HepG2 (cell line): Measurements from ENCODE around the gene IL22. TPM values are rescaled to one million over a fixed set of nuclear protein-coding genes. Genes with fewer than 3 reads are reported as not detected.

Experiments
- ATAC-seq: fragments of 200-7000 bp; cut with Tn5 transposase; 3 replicates; pipeline ENCODE4 v1.9.1; 2020; ENCODE audit warnings: mild to moderate bottlenecking, moderate library complexity
- BruUV-seq: library from RNA; stranded (reverse); fragments of 400-500 nt; replicated peaks from 2 replicates; lab custom pipeline; 2021; lab: Mats Ljungman, UMichigan
- CTCF ChIA-PET: fragments of 300-600 bp; formaldehyde crosslinking; extraction: SDS; loops from one replicate; lab custom pipeline; 2021; ENCODE audit warnings: low total read pairs, inconsistent platforms, low intra/inter-chr PET ratio; lab: Yijun Ruan, JAX
- POLR2A ChIA-PET: fragments of 350-600 bp; sonication (Branson Sonifier 250); formaldehyde crosslinking; loops from one replicate; lab custom pipeline; 2020; ENCODE audit warnings: antibody characterized with exemption, inconsistent platforms; lab: Yijun Ruan, JAX
- DNase-seq: peaks from one replicate; pipeline ENCODE4 v3.0.0-alpha.2; 2015; ENCODE audit warnings: low spot score
- FAIRE-seq: peaks from 3 replicates; lab custom pipeline; 2011; peaks lifted over from hg19 to GRCh38; lab: Jason Lieb, UNC
- H2AFZ ChIP-seq: one replicate; pipeline ENCODE4 v1.6.1; 2011; ENCODE audit warnings: low read length, inconsistent platforms
- H3K27ac ChIP-seq: fragments of 300-600 bp; 3 replicates; pipeline ENCODE4 v1.8.0; 2011; ENCODE audit warnings: mixed run types, mild to moderate bottlenecking, mixed read lengths, low read length, inconsistent platforms; ENCODE audit not compliant: insufficient read depth; ENCODE audit errors: extremely low read length
- H3K27me3 ChIP-seq, 2 experiments: fragments of 200-600 bp in 1 of 2; 2 replicates in 1 of 2; 3 replicates in 1 of 2; pipeline versions ENCODE4 v1.6.0 to v1.8.0; 2011; ENCODE audit warnings: low read length in 2 of 2, mild to moderate bottlenecking in 2 of 2, moderate library complexity in 2 of 2, inconsistent platforms in 1 of 2; ENCODE audit not compliant: insufficient read depth in 2 of 2, control insufficient read depth in 1 of 2
- H3K36me3 ChIP-seq, 2 experiments: fragments of 200-600 bp in 1 of 2; replicated peaks in 1 of 2; 2 replicates in 1 of 2; 3 replicates in 1 of 2; pipeline versions ENCODE4 v1.5.1 to v1.8.0; 2011; ENCODE audit warnings: low read length in 2 of 2, inconsistent platforms in 1 of 2; ENCODE audit not compliant: insufficient read depth in 2 of 2, control insufficient read depth in 1 of 2
- H3K4me1 ChIP-seq: 2 replicates; pipeline ENCODE4 v1.5.1; 2012; ENCODE audit warnings: low read length, inconsistent platforms; ENCODE audit not compliant: insufficient read depth
- H3K4me2 ChIP-seq: 2 replicates; pipeline ENCODE4 v1.6.0; 2011; ENCODE audit warnings: low read depth, low read length, inconsistent platforms
- H3K4me3 ChIP-seq, 3 experiments: fragments of 200-600 bp in 1 of 3; sonication (generic), shearing (Covaris generic) in 1 of 3; replicated peaks in 1 of 3; 2 replicates each; pipeline ENCODE4 v1.5.1; 2011 to 2016; ENCODE audit warnings: low read length in 3 of 3, inconsistent platforms in 2 of 3, low read depth in 2 of 3, mild to moderate bottlenecking in 2 of 3, control low read depth in 1 of 3, mixed read lengths in 1 of 3; ENCODE audit not compliant: insufficient read depth in 1 of 3
- H3K79me2 ChIP-seq: one replicate; pipeline ENCODE4 v1.6.1; 2011; ENCODE audit warnings: low read length, inconsistent platforms; ENCODE audit not compliant: insufficient read depth
- H3K9ac ChIP-seq: 2 replicates; pipeline ENCODE4 v1.6.0; 2011; ENCODE audit warnings: mild to moderate bottlenecking, low read depth, low read length, inconsistent platforms; ENCODE audit not compliant: insufficient read depth
- H3K9me3 ChIP-seq: 2 replicates; pipeline ENCODE4 v1.5.1; 2012; ENCODE audit warnings: mild to moderate bottlenecking, low read length
- H4K20me1 ChIP-seq: 2 replicates; pipeline ENCODE4 v1.6.0; 2011; ENCODE audit warnings: inconsistent platforms, mild to moderate bottlenecking, low read length, moderate library complexity; ENCODE audit not compliant: insufficient read depth
- ATF7 ChIP-seq, 2 experiments: fragments of 450-650 bp in 1 of 2; sonication (generic) in 1 of 2; formaldehyde crosslinking in 1 of 2; IDR thresholded peaks; 2 replicates each; pipeline versions ENCODE4 v1.4.0 to v1.6.1; 2016 to 2020; ENCODE audit warnings: antibody characterized with exemption in 1 of 2, mild to moderate bottlenecking in 1 of 2, missing genetic modification reagents in 1 of 2
- BCLAF1 ChIP-seq: fragments of 450-650 bp; IDR thresholded peaks from 2 replicates; pipeline ENCODE4 v1.6.1; 2017; ENCODE audit warnings: mild to moderate bottlenecking
- GTF2F1 ChIP-seq: fragments of 150-350 bp; IDR thresholded peaks from 2 replicates; pipeline ENCODE4 v1.6.1; 2014; ENCODE audit warnings: low read length
- KLF16 ChIP-seq, 2 experiments: sonication (generic) in 1 of 2; formaldehyde crosslinking in 1 of 2; IDR thresholded peaks; 2 replicates each; pipeline versions ENCODE4 v1.6.1 to v1.8.0; 2016 to 2023; ENCODE audit warnings: missing genetic modification reagents in 2 of 2, missing compliant biosample characterization in 1 of 2
- KLF6 ChIP-seq: IDR thresholded peaks from 2 replicates; pipeline ENCODE4 v1.8.0; 2016; ENCODE audit warnings: missing biosample characterization, missing genetic modification reagents
- KMT2A ChIP-seq: sonication (generic); formaldehyde crosslinking; IDR thresholded peaks from 2 replicates; pipeline ENCODE4 v1.4.0; 2020; ENCODE audit warnings: missing genetic modification reagents
- MXD4 ChIP-seq: IDR thresholded peaks from 2 replicates; pipeline ENCODE4 v1.6.1; 2016; ENCODE audit warnings: mild to moderate bottlenecking, missing biosample characterization, missing genetic modification reagents
- STAT6 ChIP-seq: sonication (generic); formaldehyde crosslinking; IDR thresholded peaks from 2 replicates; pipeline ENCODE4 v1.4.0; 2020; ENCODE audit warnings: missing genetic modification reagents, mild to moderate bottlenecking, borderline replicate concordance
- TBP ChIP-seq: sonication (generic); formaldehyde crosslinking; IDR thresholded peaks from 2 replicates; pipeline ENCODE4 v1.5.0; 2020; ENCODE audit warnings: missing genetic modification reagents
- ZBED4 ChIP-seq: sonication (generic); formaldehyde crosslinking; IDR thresholded peaks from 2 replicates; pipeline ENCODE4 v1.4.0; 2020; ENCODE audit warnings: missing genetic modification reagents, borderline replicate concordance
- ZNF292 ChIP-seq: sonication (generic); formaldehyde crosslinking; IDR thresholded peaks from 2 replicates; pipeline ENCODE4 v1.8.1; 2022; ENCODE audit warnings: mild to moderate bottlenecking, low read depth, missing genetic modification reagents, borderline replicate concordance
- ZNF343 ChIP-seq: sonication (generic); formaldehyde crosslinking; IDR thresholded peaks from 2 replicates; pipeline ENCODE4 v1.4.0; 2020; ENCODE audit warnings: mild to moderate bottlenecking, missing genetic modification reagents
- WGBS: methylation state at CpG from one replicate; pipeline ENCODE4 v1.1.6; 2017; ENCODE audit warnings: low lambda C conversion rate; 5-methylcytosine and 5-hydroxymethylcytosine counted together
- in situ Hi-C: cut with HindIII; loops from 2 replicates; pipeline ENCODE4 v1.10.0; 2017; ENCODE audit warnings: low pct_unique_long_range_greater_than_20kb; ENCODE audit not compliant: extremely low pct_ligation_motif_present
- intact Hi-C: fragments of 100-400 bp; cut with micrococcal nuclease; formaldehyde crosslinking; loops from one replicate; pipeline ENCODE4 v1.10.0; 2022; ENCODE audit not compliant: unreplicated experiment
- polyA plus RNA-seq, 8 experiments: library from polyadenylated mRNA; depleted of rRNA in 3 of 8; stranded (reverse) in 7 of 8; unstranded in 1 of 8; fragments of >200 nt; fragmentation: Illumina TruSeq in 4 of 8; extraction: Trizol in 4 of 8; gene quantifications; 2 replicates each; pipeline versions ENCODE4 v1.2.1 to v1.2.3, GENCODE V29; 2011 to 2016; ENCODE audit warnings: low read depth in 4 of 8, missing spikeins in 1 of 8, mixed read lengths in 1 of 8; ENCODE audit not compliant: insufficient read depth in 1 of 8
- total RNA-seq, 5 experiments: library from RNA; depleted of rRNA; stranded (reverse); fragments of >200 nt; fragmentation: Illumina TruSeq; extraction: Trizol; gene quantifications; 2 replicates each; pipeline ENCODE4 v1.2.3, GENCODE V29; 2016; ENCODE audit warnings: low read depth in 1 of 5

Gene IL22
- total and polyA plus RNA-seq, 2 of the 13 experiments (the other 11 are each of a cell fraction or from before 2014, with no cell fraction given) = not detected

- TF ChIP-seq ZBED4 (CRISPR knock-in tag) = no peak
Measured at GRCh38 chr12:68237078-68237477, 16.3 kb downstream of the IL22 start (continued).

- Histone ChIP-seq H3K4me1 (peaks cover 9% of the 10 kb centered on the region), H3K27me3 (peaks cover 0 to 17% of the 10 kb centered on the region in 2 experiments; a peak in 2 of 5 replicates), H3K4me2 (peak overlapping the region; percentile 67), H3K4me3 (peak overlapping the region; percentile 63 to 79 (median 70)), H3K36me3 (no peaks in the 10 kb centered on the region), H3K9ac (peak overlapping the region; percentile 25; the same call in 1 of the 2 replicates), H3K79me2 (no peaks in the 10 kb centered on the region), H3K9me3 (no peaks in the 10 kb centered on the region), H4K20me1 (no peaks in the 10 kb centered on the region), H3K27ac (no peak overlapping the region), H2AFZ (peak overlapping the region; percentile 96)
- ATAC-seq (peak; percentile 93), FAIRE-seq (peak; percentile 43), DNase-seq (peak; percentile 27)
- intact Hi-C loops = no loop called here
- CTCF ChIA-PET = interaction anchor here (0.5 kb wide), 1 partner anchor 81 kb away, joined by 3 read pairs; no protein-coding TSS in a partner anchor
- WGBS = 5% methylated on average over 8 of the region's 8 CpGs
- no TSS peak for BruUV-seq
- POLR2A ChIA-PET = no interaction called here
- in situ Hi-C loops = no loop called here
- TF ChIP-seq BCLAF1 (no peak), ATF7 (IDR thresholded peaks at IDR 0.05) (no peak), ATF7 (CRISPR knock-in tag; IDR thresholded peaks at IDR 0.05) (no peak), KLF16 (CRISPR knock-in tag; IDR thresholded peaks at IDR 0.05) (no peak), STAT6 (CRISPR knock-in tag) (no peak), KLF6 (CRISPR knock-in tag) (0 out of 2 replicates have a peak, but pooled peaks have one; percentile 27), MXD4 (CRISPR knock-in tag) (0 out of 2 replicates have a peak, but pooled peaks have one; percentile 15), TBP (CRISPR knock-in tag) (no peak), KMT2A (peak; percentile 45; the same call in 1 of the 2 replicates), GTF2F1 (no peak), ZNF292 (CRISPR knock-in tag) (peak; percentile 26; the same call in 1 of the 2 replicates), ZNF343 (CRISPR knock-in tag) (no peak)
Measured at GRCh38 chr12:68236421-68237059, 16.9 kb downstream of the IL22 start.
